GM19397 (cell line): ENCODE measurements around the gene TMEM266.

Experiments used
- ATAC-seq: cut with Tn5 transposase; IDR thresholded peaks from one replicate; pipeline ENCODE4 v1.9.1; 2021; ENCODE audit warnings: mild to moderate bottlenecking, moderate library complexity; ENCODE audit not compliant: unreplicated experiment

The TMEM266 gene

DNA sequence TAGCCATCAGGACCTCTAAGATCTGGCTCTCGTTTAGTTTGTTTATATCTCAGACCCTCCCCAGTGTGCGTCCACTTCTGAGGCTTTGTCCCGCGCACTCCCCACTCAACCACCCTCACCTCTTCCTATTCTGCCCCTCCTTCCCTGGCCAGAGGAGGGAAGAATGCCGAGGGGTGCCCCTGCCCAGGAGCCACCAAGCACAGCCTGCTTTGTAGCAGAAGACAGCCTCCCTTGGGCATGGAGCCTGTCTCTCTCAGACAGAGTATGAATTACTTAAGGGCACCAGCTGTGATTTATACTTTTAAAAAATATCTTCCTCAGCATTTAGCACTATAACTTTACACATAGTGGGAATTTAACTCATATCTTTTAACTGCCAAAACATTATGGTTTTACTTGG, 6.0 kb downstream of the TMEM266 start:
- no peak for ATAC-seq

DNA sequence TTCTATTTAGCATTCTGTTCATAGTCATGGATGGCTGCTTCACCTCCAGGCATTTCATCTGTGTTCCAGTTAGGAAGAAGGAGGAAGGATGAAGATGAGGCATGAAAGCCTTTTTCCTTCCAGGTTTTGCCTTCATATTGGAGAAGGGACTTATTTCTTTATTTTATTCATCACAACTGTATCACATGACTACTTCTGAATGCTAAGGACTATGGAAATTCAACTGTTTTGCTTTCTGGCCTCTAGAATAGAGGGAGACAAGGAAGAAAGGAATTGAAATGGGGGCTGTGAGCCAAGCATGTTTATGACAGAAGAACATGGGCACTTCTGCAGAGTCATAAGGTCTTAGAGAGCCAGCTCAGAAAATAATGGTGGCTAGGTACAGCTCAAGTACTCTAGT, 10.4 kb downstream of the TMEM266 start:
- ATAC-seq: no peak

DNA sequence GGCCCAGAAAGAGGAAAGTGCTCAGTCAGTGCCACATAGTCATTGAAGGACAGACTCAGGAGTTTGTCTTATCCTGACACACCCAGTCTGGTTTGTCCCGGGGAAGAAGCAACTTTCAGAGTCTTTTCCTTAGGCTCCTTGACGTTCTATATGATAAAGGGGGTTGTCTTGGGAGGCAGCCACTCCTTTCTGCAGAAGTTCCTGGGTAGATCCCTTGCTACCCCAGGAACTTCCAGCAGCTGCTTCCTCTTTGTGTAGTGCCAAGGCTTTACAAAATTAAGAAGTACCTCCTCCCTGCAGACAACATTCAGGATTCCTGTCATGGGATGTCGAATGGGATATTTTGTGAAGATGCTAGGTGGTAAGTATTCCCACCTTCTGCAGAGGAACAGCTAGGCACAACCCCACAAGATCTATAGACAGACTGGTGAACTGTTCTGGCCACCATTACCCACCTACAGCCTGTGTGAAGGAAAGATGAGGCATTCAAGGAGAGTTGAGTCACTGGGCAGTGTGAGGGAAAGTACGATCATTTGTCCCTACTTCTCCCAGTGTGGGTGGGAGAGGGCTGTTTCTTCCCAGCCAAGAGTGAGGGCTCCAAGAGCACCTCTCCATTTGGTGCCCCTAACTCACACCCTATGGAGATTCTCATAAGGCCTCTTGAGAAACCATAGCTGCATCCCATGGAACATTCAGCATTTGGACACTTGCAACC, 11.3 kb downstream of the TMEM266 start:
- no peak for ATAC-seq

DNA sequence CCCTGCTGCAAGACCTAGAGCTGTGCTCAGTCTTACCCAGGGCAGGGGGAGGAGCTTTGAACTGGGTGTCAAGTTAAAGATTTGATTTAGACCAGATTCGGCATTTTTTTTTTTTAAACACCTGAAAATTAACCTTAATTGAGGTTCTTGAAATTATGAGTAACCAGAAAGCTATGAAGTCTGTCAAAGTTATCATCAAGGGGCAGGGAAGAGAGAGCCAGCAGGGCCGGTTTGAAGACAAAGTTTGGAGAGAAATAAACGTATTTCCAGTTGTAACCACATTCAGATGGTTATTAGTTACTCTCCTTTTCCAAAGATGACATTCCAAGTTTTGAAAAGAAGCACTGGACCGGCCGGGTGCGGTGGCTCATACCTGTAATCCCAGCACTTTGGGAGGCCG, 12.0 kb downstream of the TMEM266 start:
- ATAC-seq: no peak

DNA sequence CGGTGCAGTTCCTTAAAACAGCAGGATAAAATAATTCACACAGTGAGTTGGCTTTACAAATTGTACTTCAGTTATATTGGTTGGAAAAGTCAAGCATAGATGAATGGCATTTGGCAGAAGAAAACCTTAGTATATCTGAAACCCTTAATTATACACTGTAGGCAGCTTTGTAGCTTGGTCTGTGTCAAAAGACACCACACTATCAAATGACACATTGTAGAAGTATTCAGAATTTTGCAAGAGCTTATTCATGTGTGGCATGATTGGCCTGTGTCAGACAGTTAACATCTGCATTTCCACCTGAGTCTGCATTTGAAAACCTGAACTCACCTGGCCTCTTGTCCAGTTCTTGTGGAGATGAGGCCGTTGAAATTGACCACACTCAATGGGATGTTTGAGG, 13.8 kb downstream of the TMEM266 start:
- no peak for ATAC-seq

DNA sequence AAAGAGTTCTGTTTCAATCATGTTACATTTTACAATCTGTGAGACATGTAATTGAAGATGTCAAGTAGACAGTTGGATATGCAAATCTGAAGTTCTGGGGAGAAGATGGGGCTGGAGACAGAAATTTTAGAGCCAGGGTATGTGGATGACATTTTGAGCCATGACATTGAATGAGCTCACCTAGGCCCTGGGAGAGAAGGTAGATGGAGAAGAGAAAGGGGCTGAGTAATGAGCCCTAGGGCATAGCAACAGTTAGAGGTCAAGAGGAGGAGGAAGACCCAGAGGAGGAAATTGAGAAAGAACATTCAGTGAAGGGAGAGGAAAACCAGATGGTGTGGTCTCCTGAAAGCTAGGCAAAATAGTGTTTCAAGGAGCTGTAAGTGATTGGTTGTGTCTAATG, 15.3 kb downstream of the TMEM266 start:
- ATAC-seq: no peak

DNA sequence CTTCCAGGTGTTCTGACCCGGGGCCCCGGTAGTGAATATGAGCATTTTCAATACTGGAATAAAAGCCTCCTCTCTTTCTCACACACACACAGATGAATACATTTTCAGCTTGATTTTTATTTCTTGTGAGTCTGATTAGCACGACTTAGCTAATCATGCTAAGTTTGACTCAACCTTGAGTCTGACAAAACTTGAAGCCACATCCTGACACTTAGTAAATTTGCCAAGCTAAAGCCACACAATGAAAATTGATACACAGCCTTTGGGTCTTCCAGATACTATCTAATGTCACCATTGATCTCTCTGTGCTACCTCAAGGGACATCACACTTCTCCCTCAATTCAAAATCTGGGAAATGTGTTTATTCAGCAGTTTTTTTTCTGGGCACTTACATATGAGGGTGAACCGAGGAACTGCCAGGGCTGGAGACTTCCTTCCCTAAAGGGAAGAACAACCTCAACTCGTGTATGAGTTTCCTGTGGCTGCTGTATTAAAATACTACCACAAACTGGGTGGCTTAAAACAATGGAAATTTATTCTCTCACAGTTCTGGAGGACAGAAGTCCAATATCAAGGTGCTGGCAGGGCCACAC, 18.6 kb downstream of the TMEM266 start:
- ATAC-seq: no peak

DNA sequence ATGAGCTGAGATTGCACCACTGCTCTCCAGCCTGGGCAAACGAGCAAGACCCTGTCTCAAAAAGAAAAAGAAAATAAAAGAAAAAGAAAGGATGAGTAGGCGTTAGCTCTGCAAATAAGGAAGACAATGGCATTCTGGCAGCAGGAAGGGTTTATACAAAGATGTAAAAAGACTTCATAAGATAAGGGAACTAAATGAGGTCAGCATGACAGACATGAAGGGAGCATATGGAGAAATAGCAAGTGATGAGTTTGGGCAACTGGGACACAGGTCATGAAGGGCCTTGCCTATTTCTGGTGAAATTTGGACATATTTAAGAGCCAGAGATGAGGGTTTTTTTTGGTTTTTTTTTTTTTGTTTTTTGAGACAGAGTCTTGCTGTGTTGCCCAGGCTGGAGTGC, 24.5 kb downstream of the TMEM266 start:
- ATAC-seq: no peak

DNA sequence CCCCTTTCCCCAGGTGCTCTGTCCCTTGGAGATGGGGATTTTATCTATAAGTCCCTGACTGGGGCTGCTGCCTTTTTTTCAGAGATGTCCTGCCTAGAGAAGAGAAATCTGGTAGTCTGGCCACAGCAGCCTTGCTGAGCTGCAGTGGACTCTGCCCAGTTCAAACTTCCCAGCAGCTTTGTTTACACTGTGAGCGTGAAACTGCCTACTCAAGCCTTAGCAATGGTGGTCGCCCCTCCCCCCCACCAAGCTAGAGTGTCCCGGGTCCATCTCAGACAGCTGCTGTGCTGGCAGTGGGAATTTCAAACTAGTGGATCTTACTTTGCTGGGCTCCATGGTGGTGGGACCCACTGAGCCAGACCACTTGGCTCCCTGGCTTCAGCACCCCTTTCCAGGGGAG, 38.9 kb downstream of the TMEM266 start:
- no peak for ATAC-seq

DNA sequence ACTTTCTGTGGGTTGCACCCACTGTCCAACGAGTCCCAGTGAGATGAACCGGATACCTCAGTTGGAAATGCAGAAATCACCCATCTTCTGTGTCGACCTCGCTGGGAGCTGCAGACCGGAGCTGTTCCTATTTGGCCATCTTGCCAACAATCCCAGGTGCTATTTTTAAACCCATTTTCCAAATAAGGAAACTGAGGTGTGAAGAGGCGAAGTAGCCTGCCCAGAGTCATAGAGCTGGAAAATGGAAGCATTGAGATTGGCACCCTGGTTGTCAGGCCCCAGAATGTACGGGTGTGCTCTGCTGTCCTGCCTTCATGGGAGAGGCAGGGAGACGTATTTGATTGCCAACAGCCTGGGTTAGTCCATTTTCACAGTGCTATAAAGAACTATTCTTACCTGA, 39.6 kb downstream of the TMEM266 start:
- ATAC-seq: no peak

DNA sequence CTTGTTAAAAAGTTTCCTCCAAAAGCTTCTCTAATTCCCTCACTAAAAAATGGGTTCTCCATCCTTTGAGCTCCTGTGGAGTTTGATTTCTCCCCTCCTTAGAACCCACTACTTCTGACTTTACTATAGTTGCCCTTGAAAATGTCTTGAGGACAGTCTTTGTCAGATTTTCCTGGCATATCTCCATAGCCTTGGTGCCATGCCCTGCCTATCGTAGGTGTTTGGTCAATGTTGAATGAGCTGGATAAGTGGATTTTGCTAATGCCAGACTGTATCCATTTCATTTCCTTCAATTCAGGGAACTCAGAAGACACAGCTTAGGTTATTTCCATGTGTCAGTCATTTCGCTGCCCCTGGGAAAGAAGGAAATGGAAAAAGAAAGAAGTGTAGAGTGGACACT, 40.6 kb downstream of the TMEM266 start:
- ATAC-seq: no peak

DNA sequence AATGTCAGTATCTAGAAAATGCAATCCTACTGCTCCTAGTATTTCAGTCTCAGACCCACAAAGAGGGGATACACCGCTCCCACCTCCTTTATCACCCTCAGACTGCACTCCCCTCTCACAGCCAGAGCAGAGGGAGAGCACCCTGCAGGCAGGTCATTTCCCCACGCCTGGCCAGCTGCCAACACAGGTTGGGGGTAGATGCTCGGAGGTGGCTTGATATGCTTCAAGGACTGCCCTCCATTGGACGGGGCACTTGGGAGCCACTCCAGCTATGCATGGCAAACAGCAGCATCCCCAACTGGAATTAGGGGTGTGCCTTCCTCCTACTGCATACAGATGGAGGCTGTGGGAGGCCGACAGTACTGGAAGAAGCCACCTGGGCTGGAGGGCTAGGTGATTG, 41.9 kb downstream of the TMEM266 start:
- no peak for ATAC-seq

DNA sequence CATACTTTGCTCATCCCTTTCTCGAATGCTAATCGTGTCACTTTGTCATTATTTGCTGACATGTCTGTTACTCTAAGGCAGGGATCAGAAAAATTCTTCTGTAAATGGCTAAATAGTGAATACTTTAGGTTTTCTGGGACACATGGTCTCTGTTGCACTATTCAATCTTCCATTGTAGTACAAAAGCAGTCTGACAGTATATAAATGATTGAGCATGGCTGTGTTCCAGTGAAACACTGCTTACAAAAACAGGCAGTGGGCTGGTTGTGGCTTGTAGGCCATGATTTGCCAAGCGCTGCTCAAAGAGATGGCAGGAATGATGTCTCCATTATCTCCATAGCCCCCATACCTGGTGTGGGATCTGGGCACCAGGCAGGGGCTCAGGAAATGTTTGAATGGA, 45.6 kb downstream of the TMEM266 start:
- ATAC-seq: no peak

DNA sequence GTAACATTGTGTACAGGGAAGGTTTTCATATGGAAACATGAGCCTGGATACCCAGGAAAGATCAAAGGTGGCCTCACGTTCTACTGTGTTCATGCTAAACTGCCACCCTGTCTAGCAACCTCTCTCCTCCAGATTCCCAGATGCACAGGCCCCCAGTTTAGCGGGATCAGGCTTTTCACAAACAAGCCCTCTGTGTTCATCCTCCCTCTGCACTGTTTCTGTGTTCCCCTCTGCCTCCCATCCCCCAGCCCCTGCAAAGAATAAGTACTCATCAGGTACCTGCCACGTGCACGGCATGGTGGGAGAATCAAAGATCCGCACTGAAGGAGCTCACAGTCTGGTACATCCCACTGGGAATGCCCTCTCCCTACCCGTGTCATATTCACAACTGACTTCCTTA, 46.1 kb downstream of the TMEM266 start:
- no peak for ATAC-seq

DNA sequence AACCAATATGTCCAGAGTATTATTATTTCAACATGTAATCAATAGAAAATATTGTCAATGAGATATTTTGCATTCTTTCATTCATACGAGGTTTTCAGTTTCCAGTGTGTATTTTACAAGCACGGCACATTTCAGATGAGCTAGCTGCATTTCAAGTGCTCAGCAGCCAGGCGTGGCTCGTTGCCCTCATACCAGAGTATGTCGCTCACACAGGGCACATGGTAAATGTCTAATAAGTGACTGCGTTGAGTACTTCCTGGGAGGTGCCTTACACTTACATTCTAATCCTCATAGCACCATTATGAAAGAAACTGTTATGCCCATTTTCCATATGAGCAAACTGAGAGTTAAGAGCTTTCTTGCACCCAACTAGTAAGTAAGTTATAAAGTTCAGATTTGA, 47.4 kb downstream of the TMEM266 start:
- no peak for ATAC-seq

DNA sequence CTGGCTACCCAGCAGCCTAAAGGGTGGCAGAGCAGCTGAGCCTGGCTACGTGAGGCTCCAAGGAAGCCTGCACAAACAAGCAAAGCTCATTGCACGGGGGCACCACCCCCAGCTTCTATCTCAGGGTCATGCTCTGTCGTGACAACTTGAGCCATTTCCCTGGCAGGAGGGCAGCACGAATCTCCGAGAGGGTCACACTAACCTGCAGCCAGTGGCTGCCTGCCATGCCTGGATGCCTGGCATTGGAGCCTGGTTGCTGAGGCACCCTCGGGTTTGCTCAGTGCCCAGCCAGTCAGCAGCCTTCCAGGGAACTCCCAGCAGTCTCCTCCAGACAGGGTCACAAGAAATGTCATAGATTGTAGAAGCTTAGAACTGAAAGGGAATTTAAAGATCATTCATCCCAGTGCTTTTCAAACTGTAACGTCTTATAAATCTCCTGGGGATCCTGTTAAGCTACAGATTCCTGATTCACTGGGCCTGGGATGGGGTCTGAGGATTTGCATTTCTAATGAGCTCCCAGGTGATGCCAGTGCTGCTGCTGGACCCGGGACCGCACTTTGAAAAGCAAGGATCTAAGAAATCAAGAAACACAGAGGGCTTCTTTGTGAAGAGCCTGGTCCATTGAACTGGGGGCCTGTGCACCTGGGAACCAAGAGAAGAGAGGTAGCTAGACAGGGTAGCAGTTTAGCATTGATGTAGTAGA, 48.4 kb downstream of the TMEM266 start:
- ATAC-seq: no peak

DNA sequence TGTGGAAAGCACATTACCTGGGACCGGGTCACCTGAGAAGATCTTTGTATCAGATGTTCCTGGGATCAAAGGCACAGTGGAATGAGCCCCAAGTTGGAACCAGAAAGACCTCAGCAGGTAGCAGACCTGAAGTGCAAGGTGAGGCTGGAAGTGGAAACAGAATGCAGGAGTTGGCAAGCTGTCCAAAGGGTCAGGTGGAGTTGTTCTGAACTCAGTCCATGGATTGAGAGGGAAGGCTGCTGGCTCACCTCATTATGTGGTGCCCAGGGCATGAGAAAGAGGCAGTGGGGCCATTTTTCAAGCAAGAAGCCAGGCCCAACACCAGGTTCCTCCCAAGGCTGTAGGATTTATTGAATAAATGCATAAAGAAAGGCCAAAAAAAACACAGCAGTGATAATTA, 49.3 kb downstream of the TMEM266 start:
- ATAC-seq: no peak

DNA sequence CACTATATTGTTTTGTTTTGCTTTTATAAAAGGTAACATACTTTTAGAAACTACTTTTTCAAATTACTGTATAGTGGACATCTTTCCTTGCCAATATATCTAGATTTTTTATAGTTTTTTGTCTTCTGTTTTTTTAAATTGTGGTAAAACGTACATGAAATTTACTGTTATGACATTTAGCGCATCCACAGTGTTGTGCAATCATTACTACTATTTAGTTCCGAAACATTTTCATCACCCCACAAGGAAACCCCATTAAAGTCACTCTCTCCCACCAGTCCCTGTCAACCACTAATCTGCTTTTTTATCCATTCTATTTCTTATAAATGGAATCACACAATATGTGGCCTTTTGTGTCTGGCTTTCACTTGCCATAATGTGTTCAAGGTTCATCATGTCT, 54.8 kb downstream of the TMEM266 start:
- ATAC-seq: no peak

DNA sequence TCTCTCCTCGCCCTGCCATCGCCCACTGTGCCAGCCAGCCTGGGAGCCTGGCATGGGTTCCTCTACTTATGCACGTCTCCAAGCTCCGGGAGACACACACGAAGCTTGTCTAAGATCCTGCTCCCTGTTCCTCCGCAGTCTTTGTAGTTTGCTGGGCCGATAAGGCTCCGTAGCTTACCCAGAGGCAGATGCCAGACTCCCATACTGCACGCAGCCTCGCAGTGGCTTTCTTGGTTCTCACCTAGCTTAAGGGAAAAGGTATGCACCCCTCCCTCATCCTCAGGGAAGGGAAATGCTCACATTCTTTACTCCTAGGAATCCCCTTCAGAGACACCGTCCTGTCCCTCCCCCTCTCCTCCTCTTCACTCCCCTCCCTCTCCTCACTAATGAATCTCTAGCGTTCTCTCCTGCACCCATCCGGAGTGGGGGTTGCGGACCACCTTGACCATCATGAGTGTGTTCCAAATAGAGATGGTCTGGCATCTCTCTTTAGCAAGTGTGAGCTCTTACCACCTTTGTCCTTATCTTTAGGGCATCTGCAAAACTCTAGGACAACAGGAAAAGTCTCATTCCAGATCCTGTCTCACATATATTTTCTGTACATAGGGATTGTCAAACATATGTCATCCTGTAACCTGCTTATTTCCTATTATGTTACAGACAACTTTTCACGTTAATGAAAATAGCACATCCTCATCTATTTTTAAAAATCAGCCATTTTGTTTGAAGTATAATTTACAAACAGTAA, 56.5 kb downstream of the TMEM266 start:
- ATAC-seq: no peak

DNA sequence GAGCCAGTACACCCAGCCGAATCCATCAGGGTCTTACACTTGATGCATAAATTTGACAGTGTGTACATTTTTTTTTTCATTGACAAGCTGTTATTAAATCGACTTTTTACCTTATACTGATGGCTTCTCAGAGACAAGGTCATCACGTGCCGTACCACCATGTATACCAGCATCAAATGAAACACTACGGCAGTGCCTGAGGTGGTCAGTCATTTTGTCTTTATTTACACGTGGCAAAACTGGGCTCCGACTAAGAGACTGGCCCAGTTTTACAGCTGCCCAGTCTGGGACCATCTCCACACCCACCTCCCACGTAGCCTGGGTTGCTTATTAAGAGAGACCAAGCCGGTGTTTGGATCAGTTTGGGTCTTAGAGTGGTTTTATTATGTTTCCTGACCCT, 57.4 kb downstream of the TMEM266 start:
- ATAC-seq: no peak

DNA sequence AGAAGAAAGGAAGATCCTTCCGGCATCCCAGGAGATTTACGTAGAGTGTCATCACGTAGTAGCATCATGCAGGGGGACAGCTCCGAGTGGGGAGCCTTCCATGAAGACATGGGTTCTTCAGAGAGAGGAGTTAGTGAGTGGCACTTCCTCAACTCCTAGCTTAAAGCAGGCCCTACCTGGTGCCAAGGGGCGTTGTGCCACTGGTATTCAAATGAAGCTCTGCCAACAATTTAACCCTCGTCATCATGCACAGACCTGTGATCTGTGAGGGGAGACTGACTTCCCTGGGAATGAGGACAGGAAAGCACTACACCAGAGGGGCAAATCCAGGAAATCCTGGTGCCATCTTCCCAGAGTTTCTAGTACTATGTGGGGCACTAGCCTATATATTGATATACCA, 59.0 kb downstream of the TMEM266 start:
- ATAC-seq: no peak

DNA sequence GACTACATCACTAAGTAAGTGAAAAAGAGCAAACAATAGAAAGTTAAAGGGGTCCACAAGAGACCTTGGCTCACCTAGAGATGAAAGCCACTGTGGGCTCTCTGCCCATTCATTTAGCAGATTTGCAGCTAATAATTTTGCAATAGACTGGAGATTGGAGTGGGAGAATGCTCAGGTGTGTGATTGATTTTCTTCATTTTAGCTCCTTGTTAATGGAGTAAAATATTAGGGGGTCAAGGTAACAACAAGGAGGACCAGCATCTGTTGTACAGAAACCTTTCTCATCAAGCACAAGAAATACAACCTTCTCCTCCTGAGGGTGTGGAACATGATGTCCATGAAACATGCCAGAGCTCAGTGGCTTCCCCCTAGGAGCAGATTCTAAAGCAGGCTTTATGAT, 63.2 kb downstream of the TMEM266 start:
- no peak for ATAC-seq
